PC-9 (cell line): Measurements from ENCODE around the gene PHF23. TPM values are rescaled to one million over a fixed set of nuclear protein-coding genes. Genes with fewer than 3 reads are reported as not detected.
A peak's percentile ranks its signal among the peaks of the same experiment; 100 is the strongest.

Experiments
- BruUV-seq: library from RNA; stranded (reverse); fragments of 400-500 nt; replicated peaks from 2 replicates; lab custom pipeline; 2021; lab: Mats Ljungman, UMichigan
- CTCF ChIA-PET: fragments of 300-600 bp; sonication (Branson Sonifier 250); formaldehyde crosslinking; loops from one replicate; lab custom pipeline; 2022; ENCODE audit warnings: antibody characterized with exemption; lab: Charles Lee
- POLR2A ChIA-PET: fragments of 300-600 bp; sonication (Branson Sonifier 250); formaldehyde crosslinking; loops from one replicate; lab custom pipeline; 2022; ENCODE audit warnings: antibody characterized with exemption; ENCODE audit not compliant: unreplicated experiment; lab: Charles Lee
- DNase-seq, 2 experiments: peaks; one replicate each; pipeline versions ENCODE4 v3.0.0 to v3.0.0-alpha.2; 2015 to 2022; ENCODE audit warnings: mixed read lengths in 1 of 2
- H2AFZ ChIP-seq: fragments of 200-600 bp; sonication (generic); 2 replicates; pipeline ENCODE4 v1.8.1; 2017; ENCODE audit warnings: antibody characterized with exemption
- H3F3A ChIP-seq: fragments of 200-600 bp; sonication (generic); 2 replicates; pipeline ENCODE4 v1.8.1; 2017; ENCODE audit warnings: antibody characterized with exemption, mild to moderate bottlenecking, low read depth; ENCODE audit not compliant: insufficient read depth
- H3K27ac ChIP-seq: fragments of 200-600 bp; sonication (generic); 2 replicates; pipeline ENCODE4 v1.6.1; 2016; ENCODE audit warnings: mixed run types
- H3K27me3 ChIP-seq: fragments of 200-600 bp; sonication (generic); 2 replicates; pipeline ENCODE4 v1.6.1; 2016; ENCODE audit warnings: low read depth, mixed run types; ENCODE audit not compliant: insufficient read depth
- H3K36me3 ChIP-seq: fragments of 200-600 bp; sonication (generic); 2 replicates; pipeline ENCODE4 v1.6.1; 2016; ENCODE audit warnings: low read depth, mixed run types
- H3K4me1 ChIP-seq: fragments of 200-600 bp; sonication (generic); replicated peaks from 2 replicates; pipeline ENCODE4 v1.6.1; 2016; ENCODE audit warnings: mixed run types; ENCODE audit not compliant: insufficient read depth
- H3K4me2 ChIP-seq: fragments of 200-600 bp; sonication (generic); 2 replicates; pipeline ENCODE4 v1.6.1; 2017; ENCODE audit warnings: mixed run types
- H3K4me3 ChIP-seq: fragments of 200-600 bp; sonication (generic); 2 replicates; pipeline ENCODE4 v1.6.1; 2016; ENCODE audit warnings: mixed run types
- H3K79me2 ChIP-seq: fragments of 200-600 bp; sonication (generic); 2 replicates; pipeline ENCODE4 v1.6.1; 2017; ENCODE audit warnings: low read depth, mixed run types
- H3K9me2 ChIP-seq: fragments of 200-600 bp; sonication (generic); 2 replicates; pipeline ENCODE4 v1.8.1; 2017; ENCODE audit warnings: mild to moderate bottlenecking; ENCODE audit not compliant: insufficient read depth
- H3K9me3 ChIP-seq: fragments of 200-600 bp; sonication (generic); 2 replicates; pipeline ENCODE4 v1.8.1; 2016; ENCODE audit warnings: low read depth; ENCODE audit not compliant: insufficient read depth
- H4K20me1 ChIP-seq: fragments of 200-600 bp; sonication (generic); 2 replicates; pipeline ENCODE4 v1.8.1; 2017; ENCODE audit not compliant: insufficient read depth
- EZH2 ChIP-seq: fragments of 200-600 bp; sonication (generic); IDR thresholded peaks from 2 replicates; pipeline ENCODE4 v1.8.0; 2017; ENCODE audit warnings: antibody characterized with exemption, low read depth
- intact Hi-C: fragments of 100-400 bp; cut with micrococcal nuclease; formaldehyde crosslinking; loops from one replicate; pipeline ENCODE4 v1.10.0; 2022; ENCODE audit not compliant: unreplicated experiment
- total RNA-seq: library from RNA; stranded (reverse); gene quantifications from 2 replicates; pipeline ENCODE4 v1.2.3, GENCODE V29; 2021
- TF ChIP-seq, protein P1 (sequence below): fragments of 200-600 bp; sonication (generic); conservative IDR thresholded peaks from 2 replicates; pipeline ENCODE4 v1.6.1; 2017; ENCODE audit warnings: mixed run types, antibody characterized with exemption, mild to moderate bottlenecking, moderate library complexity

The PHF23 gene
- total RNA-seq, 1 experiment from 2014 or later = 64.5 TPM

DNA sequence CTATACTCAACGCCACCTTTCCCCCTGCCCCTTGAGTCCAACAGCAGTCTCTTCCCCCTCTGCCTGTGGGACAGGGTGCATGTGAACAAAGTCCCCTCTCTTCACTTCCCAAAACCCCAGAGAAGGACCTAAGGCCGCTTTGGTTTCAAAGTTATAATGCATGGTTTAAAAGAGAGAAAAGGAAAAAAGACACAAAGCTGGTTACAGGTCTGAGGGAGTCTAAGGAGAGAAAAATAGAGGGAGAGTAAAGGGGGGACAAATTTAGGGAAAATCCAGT lies 4.1 kb upstream of the PHF23 start:
- Histone ChIP-seq H3F3A (peaks cover 57% of the 10 kb centered on the region), H3K4me1 (peaks cover 21% of the 10 kb centered on the region), H3K36me3 (peaks cover 23% of the 10 kb centered on the region; the same call in 1 of the 2 replicates), H3K27me3 (no peaks in the 10 kb centered on the region), H3K9me3 (no peaks in the 10 kb centered on the region), H3K4me2 (peak overlapping the region; percentile 96), H3K79me2 (peaks cover 47% of the 10 kb centered on the region), H3K4me3 (peak overlapping the region; percentile 78; the same call in 1 of the 2 replicates), H3K27ac (peak overlapping the region; percentile 87; the same call in 1 of the 2 replicates), H4K20me1 (peaks cover 6% of the 10 kb centered on the region; the same call in 1 of the 2 replicates), H3K9me2 (no peaks in the 10 kb centered on the region), H2AFZ (no peak overlapping the region)
- no peak for TF ChIP-seq EZH2
- TF ChIP-seq, protein P1, sequence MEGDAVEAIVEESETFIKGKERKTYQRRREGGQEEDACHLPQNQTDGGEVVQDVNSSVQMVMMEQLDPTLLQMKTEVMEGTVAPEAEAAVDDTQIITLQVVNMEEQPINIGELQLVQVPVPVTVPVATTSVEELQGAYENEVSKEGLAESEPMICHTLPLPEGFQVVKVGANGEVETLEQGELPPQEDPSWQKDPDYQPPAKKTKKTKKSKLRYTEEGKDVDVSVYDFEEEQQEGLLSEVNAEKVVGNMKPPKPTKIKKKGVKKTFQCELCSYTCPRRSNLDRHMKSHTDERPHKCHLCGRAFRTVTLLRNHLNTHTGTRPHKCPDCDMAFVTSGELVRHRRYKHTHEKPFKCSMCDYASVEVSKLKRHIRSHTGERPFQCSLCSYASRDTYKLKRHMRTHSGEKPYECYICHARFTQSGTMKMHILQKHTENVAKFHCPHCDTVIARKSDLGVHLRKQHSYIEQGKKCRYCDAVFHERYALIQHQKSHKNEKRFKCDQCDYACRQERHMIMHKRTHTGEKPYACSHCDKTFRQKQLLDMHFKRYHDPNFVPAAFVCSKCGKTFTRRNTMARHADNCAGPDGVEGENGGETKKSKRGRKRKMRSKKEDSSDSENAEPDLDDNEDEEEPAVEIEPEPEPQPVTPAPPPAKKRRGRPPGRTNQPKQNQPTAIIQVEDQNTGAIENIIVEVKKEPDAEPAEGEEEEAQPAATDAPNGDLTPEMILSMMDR = no peak
- ChIA-PET CTCF (interaction anchor here (0.6 to 0.9 kb wide), 2 partner anchors 65 to 444 kb away, joined by 4 read pairs; no protein-coding TSS in a partner anchor), POLR2A (no interaction called here)
- no peak for DNase-seq
- BruUV-seq = no TSS peak
- intact Hi-C loops = no loop called here

DNA sequence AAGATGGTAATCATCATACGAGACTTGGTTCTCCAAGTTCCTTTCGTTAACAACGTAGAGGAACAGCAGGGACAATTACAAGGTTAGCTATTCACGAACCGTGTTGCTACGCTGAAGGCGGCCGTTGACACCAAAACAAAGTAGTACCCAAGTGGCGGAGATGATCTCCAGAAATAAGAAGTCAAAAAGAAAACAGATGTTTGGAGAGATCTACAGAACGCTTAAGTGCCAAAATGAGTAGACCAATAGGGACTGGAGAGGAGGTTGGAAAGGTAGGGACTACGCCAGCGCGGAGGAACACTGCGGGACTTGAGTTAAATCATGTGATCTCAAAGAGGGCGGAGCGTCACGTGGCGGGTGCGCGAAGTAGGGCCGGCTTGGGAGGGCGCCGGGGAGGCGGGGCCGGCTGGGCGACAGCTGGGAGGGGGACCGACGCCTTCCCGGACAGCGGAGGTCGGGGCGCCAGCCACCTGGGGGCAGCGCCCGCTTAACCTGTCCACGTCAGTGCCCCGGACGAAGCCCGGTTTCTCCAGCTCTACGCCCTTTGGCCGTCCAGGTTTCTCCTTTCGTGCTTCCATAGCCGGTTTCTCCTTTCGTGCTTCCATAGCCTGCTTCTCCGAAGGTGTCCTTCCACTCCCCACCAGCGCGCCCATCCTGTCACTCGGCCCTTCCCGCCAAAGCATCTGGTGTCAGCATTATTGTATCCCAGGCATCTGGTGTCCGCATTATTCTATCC lies 3.6 kb upstream of the PHF23 start:
- Histone ChIP-seq H3F3A (peaks cover 57% of the 10 kb centered on the region), H3K4me2 (peak overlapping the region; percentile 96), H3K27ac (peak overlapping the region; percentile 87), H3K9me2 (no peaks in the 10 kb centered on the region), H3K4me3 (peak overlapping the region; percentile 78), H3K4me1 (peaks cover 21% of the 10 kb centered on the region), H3K79me2 (peaks cover 44% of the 10 kb centered on the region), H3K27me3 (no peaks in the 10 kb centered on the region), H2AFZ (peak overlapping the region; percentile 88), H3K9me3 (no peaks in the 10 kb centered on the region), H3K36me3 (peaks cover 23% of the 10 kb centered on the region; the same call in 1 of the 2 replicates), H4K20me1 (peaks cover 6% of the 10 kb centered on the region; the same call in 1 of the 2 replicates)
- no peak for TF ChIP-seq EZH2
- ChIA-PET CTCF (interaction anchor here (0.6 to 1.0 kb wide), 3 partner anchors 23 to 64 kb away, joined by 4 to 30 read pairs (median 6); partner anchors contain the start of genes ACADVL and DLG4), POLR2A (interaction anchor here (0.5 to 1.5 kb wide), 6 partner anchors 14 to 591 kb away, joined by 3 to 7 read pairs (median 4); partner anchors contain the start of gene KDM6B)
- DNase-seq = peak; percentile 85 to 96
- BruUV-seq = no TSS peak
- intact Hi-C loops = no loop called here

DNA sequence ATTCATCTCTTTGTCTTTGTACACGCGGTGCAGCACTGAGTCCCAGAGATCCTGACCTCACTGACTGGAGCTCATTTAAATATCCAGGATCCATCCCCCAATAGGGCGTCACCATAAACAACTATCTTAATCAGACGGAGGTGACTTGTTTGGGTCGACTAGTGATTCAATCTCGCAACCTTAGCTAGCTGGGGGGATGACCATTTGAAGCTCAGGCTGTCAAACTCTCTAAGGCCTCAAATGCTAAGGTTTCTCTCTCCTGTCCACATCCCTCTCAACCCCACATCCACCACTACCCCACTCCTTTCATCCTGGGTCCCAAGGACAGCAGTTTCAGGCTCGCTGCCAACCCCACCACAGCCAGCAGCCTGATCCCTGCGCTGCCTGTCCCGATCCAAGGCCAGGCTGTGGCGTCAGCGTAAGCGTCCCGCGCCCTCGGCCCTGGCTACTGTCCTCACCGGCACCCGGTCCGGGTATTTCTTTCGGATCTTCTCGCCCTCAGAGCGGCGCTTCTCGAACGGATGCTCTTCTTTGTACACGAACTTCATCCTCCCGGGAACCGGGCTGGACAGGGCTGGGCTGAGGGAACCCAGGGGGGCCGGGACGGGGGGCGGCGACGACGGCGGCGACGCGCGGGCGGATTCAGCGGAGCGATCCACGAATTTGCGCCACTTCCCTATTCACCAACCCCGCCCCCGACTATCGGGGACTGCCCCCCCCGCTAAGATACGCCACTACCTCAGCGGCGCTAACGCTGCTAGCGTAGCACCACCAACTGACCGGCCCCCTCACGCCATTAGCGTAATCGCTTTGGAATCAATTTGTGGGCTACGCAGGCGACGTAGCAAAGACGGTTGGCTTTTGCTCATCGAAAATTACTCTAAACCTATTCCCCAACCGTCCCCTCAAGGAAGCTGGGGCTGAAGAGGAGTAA lies 2.8 kb upstream of the PHF23 start, which contains the start of gene GABARAP:
Gene GABARAP (minus strand): TSS at position 667 of the 934 bp plus-strand sequence. CDS start 119 bp downstream, at position 548.
- intact Hi-C loops = loop anchor here (1.0 kb wide), 1 partner anchor 20 kb away; the partner anchor contains the start of gene CLDN7
- peaks cover 44% of the 10 kb centered on the region for H3K79me2 ChIP-seq
- peaks cover 26% of the 10 kb centered on the region; the same call in 1 of the 2 replicates for H3K36me3 ChIP-seq
- CTCF ChIA-PET = interaction anchor here (0.6 to 1.0 kb wide), 5 partner anchors 19 to 63 kb away, joined by 3 to 30 read pairs (median 4); partner anchors contain the start of genes ACADVL and DLG4
- H4K20me1 ChIP-seq = peaks cover 5% of the 10 kb centered on the region
- POLR2A ChIA-PET = interaction anchor here (0.5 to 1.5 kb wide), 10 partner anchors 12 to 592 kb away, joined by 3 to 6 read pairs (median 4); partner anchors contain the start of gene KDM6B
- H3K27me3 ChIP-seq = no peaks in the 10 kb centered on the region
- peak within 1 kb of the TSS; percentile 96 for H3K4me2 ChIP-seq
- H3K9me3 ChIP-seq = no peaks in the 10 kb centered on the region
- H2AFZ ChIP-seq = peak within 1 kb of the TSS; percentile 88
- peak within 1 kb of the TSS; percentile 78 for H3K4me3 ChIP-seq
- H3K4me1 ChIP-seq = peaks cover 26% of the 10 kb centered on the region
- no peaks in the 10 kb centered on the region for H3K9me2 ChIP-seq
- TSS peak; percentile 89 for BruUV-seq
- peaks cover 62% of the 10 kb centered on the region for H3F3A ChIP-seq
- H3K27ac ChIP-seq = peak within 1 kb of the TSS; percentile 87
- peak; percentile 80 to 91 for DNase-seq
- no peak for TF ChIP-seq EZH2
- TF ChIP-seq, protein P1 = no peak; the same call in 1 of the 2 replicates
